HCT116 (cell line): ENCODE data around the gene BRPF3. TPM values are rescaled to one million over a fixed set of nuclear protein-coding genes. Genes with fewer than 3 reads are reported as not detected.
"Not testable (repeated sequence)": the region's sequence is repeated elsewhere in the genome, so short reads cannot be mapped to it uniquely, and the experiment has no call there.

Source experiments
- ATAC-seq: fragments of 200-7000 bp; cut with Tn5 transposase; 2 replicates; pipeline ENCODE4 v1.9.1; 2020; ENCODE audit warnings: mild to moderate bottlenecking, moderate library complexity
- BruUV-seq: library from RNA; stranded (reverse); fragments of 400-500 nt; replicated peaks from 2 replicates; lab custom pipeline; 2021; lab: Mats Ljungman, UMichigan
- CTCF ChIA-PET: fragments of 300-600 bp; sonication (Branson Sonifier 250); formaldehyde crosslinking; loops from one replicate; lab custom pipeline; 2021; ENCODE audit warnings: antibody characterized with exemption; lab: Charles Lee
- POLR2A ChIA-PET: fragments of 300-600, 350-600 bp; sonication (Branson Sonifier 250); formaldehyde crosslinking; loops from one replicate; lab custom pipeline; 2021; ENCODE audit warnings: antibody characterized with exemption; lab: Charles Lee
- RAD21 ChIA-PET, 2 experiments: fragments of 300-600 bp; sonication (Branson Sonifier 250); formaldehyde crosslinking; loops; one replicate each; lab custom pipeline; 2023; ENCODE audit warnings: low total read pairs in 2 of 2; ENCODE audit not compliant: uncharacterized antibody in 2 of 2, unreplicated experiment in 2 of 2, low non-redundant PET in 1 of 2; lab: Charles Lee
- DNase-seq: peaks from one replicate; pipeline ENCODE4 v3.0.0-alpha.2; 2010; ENCODE audit warnings: low read depth, low spot score
- H2AFZ ChIP-seq: fragments of 200-600 bp; shearing (Covaris generic), sonication (generic); 2 replicates; pipeline ENCODE4 v1.6.1; 2017; ENCODE audit warnings: low read depth, mixed run types, mixed read lengths, antibody characterized with exemption, low read length; ENCODE audit not compliant: poor library complexity, severe bottlenecking
- H3K27ac ChIP-seq: 2 replicates; pipeline ENCODE4 v1.5.1; 2012; ENCODE audit warnings: low read depth, low read length
- H3K27me3 ChIP-seq: fragments of 200-600 bp; sonication (generic); 2 replicates; pipeline ENCODE4 v1.6.1; 2016; ENCODE audit warnings: mixed run types, low read length, mixed read lengths; ENCODE audit not compliant: insufficient read depth
- H3K36me3 ChIP-seq, 2 experiments: fragments of 200-500 bp in 1 of 2; fragments of 200-600 bp in 1 of 2; sonication (Bioruptor generic) in 1 of 2; sonication (generic) in 1 of 2; 2 replicates each; pipeline versions ENCODE4 v1.5.1 to v1.6.1; 2014 to 2016; ENCODE audit warnings: low read length in 2 of 2, inconsistent platforms in 1 of 2, mixed read lengths in 1 of 2, mixed run types in 1 of 2; ENCODE audit not compliant: insufficient read depth in 2 of 2, control insufficient read depth in 1 of 2
- H3K4me1 ChIP-seq, 2 experiments: fragments of 200-600 bp in 1 of 2; sonication (generic) in 1 of 2; 2 replicates each; pipeline versions ENCODE4 v1.5.1 to v1.6.1; 2012 to 2017; ENCODE audit warnings: low read length in 2 of 2, inconsistent platforms in 1 of 2, mild to moderate bottlenecking in 1 of 2, mixed read lengths in 1 of 2, mixed run types in 1 of 2, moderate library complexity in 1 of 2; ENCODE audit not compliant: insufficient read depth in 2 of 2, control insufficient read depth in 1 of 2
- H3K4me2 ChIP-seq: fragments of 200-600 bp; sonication (generic); 2 replicates; pipeline ENCODE4 v1.6.1; 2017; ENCODE audit warnings: mixed run types, low read length, mixed read lengths
- H3K4me3 ChIP-seq, 2 experiments: fragments of 200-600 bp in 1 of 2; sonication (generic) in 1 of 2; replicated peaks in 1 of 2; 2 replicates each; pipeline ENCODE4 v1.5.1; 2011 to 2016; ENCODE audit warnings: low read length in 2 of 2, control low read depth in 1 of 2, low read depth in 1 of 2, mild to moderate bottlenecking in 1 of 2, mixed read lengths in 1 of 2, mixed run types in 1 of 2
- H3K79me2 ChIP-seq: fragments of 200-600 bp; sonication (generic); 2 replicates; pipeline ENCODE4 v1.6.1; 2017; ENCODE audit warnings: mild to moderate bottlenecking, mixed run types, low read length, moderate library complexity, mixed read lengths; ENCODE audit not compliant: insufficient read depth
- H3K9ac ChIP-seq: fragments of 200-600 bp; sonication (generic); 2 replicates; pipeline ENCODE4 v1.6.1; 2016; ENCODE audit warnings: low read length, mixed read lengths
- H3K9me2 ChIP-seq: fragments of 200-600 bp; sonication (generic), shearing (Covaris generic); 2 replicates; pipeline ENCODE4 v1.6.1; 2017; ENCODE audit warnings: mixed run types, mild to moderate bottlenecking, moderate library complexity; ENCODE audit not compliant: insufficient read depth
- H3K9me3 ChIP-seq, 2 experiments: fragments of 200-500 bp in 1 of 2; fragments of 200-600 bp in 1 of 2; sonication (Bioruptor generic) in 1 of 2; sonication (generic) in 1 of 2; 2 replicates each; pipeline ENCODE4 v1.6.1; 2014 to 2017; ENCODE audit warnings: low read length in 2 of 2, mixed read lengths in 2 of 2, inconsistent platforms in 1 of 2, low read depth in 1 of 2, mild to moderate bottlenecking in 1 of 2, mixed run types in 1 of 2, moderate library complexity in 1 of 2; ENCODE audit not compliant: control insufficient read depth in 1 of 2, insufficient read depth in 1 of 2
- H4K20me1 ChIP-seq: fragments of 200-600 bp; sonication (generic), shearing (Covaris generic); 2 replicates; pipeline ENCODE4 v1.6.1; 2017; ENCODE audit warnings: mixed run types, mild to moderate bottlenecking, moderate library complexity; ENCODE audit not compliant: insufficient read depth
- ELF1 ChIP-seq: IDR thresholded peaks from 2 replicates; pipeline ENCODE4 v1.6.1; 2012; ENCODE audit warnings: low read depth, borderline replicate concordance
- EZH2 ChIP-seq: fragments of 200-600 bp; sonication (generic); IDR thresholded peaks from 2 replicates; pipeline ENCODE4 v1.6.1; 2017; ENCODE audit warnings: antibody characterized with exemption, mixed run types
- FOSL1 ChIP-seq: IDR thresholded peaks from 2 replicates; pipeline ENCODE4 v1.6.1; 2012; ENCODE audit warnings: low read depth
- JUND ChIP-seq: IDR thresholded peaks from 2 replicates; pipeline ENCODE4 v1.6.1; 2012
- POLR2A ChIP-seq: IDR thresholded peaks from 2 replicates; pipeline ENCODE4 v1.7.0; 2011; ENCODE audit warnings: borderline replicate concordance; ENCODE audit not compliant: insufficient read depth, insufficient read length; ENCODE audit errors: extremely low read depth
- POLR2AphosphoS5 ChIP-seq: IDR thresholded peaks from 2 replicates; pipeline ENCODE4 v1.6.1; 2011; ENCODE audit warnings: mild to moderate bottlenecking, low read depth, low read length, moderate library complexity
- RAD21 ChIP-seq: IDR thresholded peaks from 2 replicates; pipeline ENCODE4 v1.6.1; 2012; ENCODE audit warnings: low read depth, mild to moderate bottlenecking
- SIN3A ChIP-seq: IDR thresholded peaks from 2 replicates; pipeline ENCODE4 v1.6.1; 2012; ENCODE audit warnings: low read depth
- SP1 ChIP-seq: IDR thresholded peaks from 2 replicates; pipeline ENCODE4 v1.6.1; 2012; ENCODE audit warnings: low read depth
- ZFX ChIP-seq: fragments of 450-650 bp; IDR thresholded peaks from 2 replicates; pipeline ENCODE4 v1.6.1; 2017
- intact Hi-C: fragments of 100-400 bp; cut with micrococcal nuclease; formaldehyde crosslinking; loops from 2 replicates; pipeline ENCODE4 v1.10.0; 2022
- total RNA-seq: library from RNA; stranded (reverse); gene quantifications from one replicate; pipeline ENCODE4 v1.2.1, GENCODE V29; 2021; ENCODE audit not compliant: unreplicated experiment

The BRPF3 gene
- total RNA-seq, 1 experiment from 2014 or later = 20.3 TPM

DNA sequence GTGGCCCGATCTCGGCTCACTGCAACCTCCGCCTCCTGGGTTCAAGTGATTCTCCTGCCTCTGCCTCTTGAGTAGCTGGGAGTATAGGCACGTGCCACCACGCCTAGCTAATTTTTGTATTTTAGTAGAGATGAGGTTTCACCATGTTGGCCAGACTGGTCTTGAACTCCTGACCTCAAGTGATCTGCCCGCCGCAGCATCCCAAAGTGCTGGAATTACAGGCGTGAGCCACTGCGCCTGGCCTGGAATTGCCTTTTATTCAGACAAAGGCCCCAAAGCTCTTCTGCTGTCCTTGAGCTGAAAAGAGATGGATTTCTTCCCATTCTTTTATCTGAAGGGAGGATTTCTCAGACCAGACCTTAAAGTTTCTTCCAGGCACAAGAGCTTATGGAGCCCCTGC is 22.0 kb downstream of the BRPF3 start:
- H3K27ac ChIP-seq, H3K27me3 ChIP-seq, BruUV-seq, H2AFZ ChIP-seq, H3K4me1 ChIP-seq, H3K79me2 ChIP-seq, H4K20me1 ChIP-seq, H3K9me2 ChIP-seq, POLR2A ChIA-PET, CTCF ChIA-PET, DNase-seq, H3K9me3 ChIP-seq, ATAC-seq, intact Hi-C loops, H3K9ac ChIP-seq, H3K4me3 ChIP-seq, H3K4me2 ChIP-seq, RAD21 ChIA-PET: not testable (repeated sequence)
- H3K36me3 ChIP-seq = peaks cover 20 to 30% of the 10 kb centered on the region in 2 experiments; a peak in 3 of 4 replicates

DNA sequence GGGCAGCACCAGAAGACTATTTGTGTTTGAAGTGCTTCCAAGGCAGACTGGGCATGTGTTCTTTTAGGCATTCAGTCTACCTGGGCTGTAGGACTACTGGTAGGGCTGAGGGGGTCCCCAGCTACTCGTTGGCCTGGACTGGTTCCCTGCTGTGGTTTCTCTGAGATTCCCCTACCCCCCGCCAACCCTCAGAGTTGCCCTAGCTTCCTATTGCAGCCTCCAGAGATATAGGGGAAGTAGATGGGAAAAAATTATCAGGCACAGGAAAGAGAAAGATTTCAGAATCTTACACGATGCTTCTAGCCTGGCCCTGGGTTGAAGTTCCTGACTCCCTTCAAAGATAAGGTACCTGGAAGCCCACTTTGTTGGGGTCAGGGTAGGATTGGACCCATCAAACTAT is 22.5 kb downstream of the BRPF3 start:
- POLR2A ChIA-PET = no interaction called here
- no peak overlapping the region for H3K27ac ChIP-seq
- intact Hi-C loops = no loop called here
- ATAC-seq = no peak
- TF ChIP-seq RAD21 (no peak), FOSL1 (no peak), JUND (no peak), POLR2AphosphoS5 (no peak), EZH2 (no peak), SP1 (no peak), ZFX (no peak), SIN3A (no peak), ELF1 (no peak), POLR2A (no peak)
- no peak overlapping the region for H3K4me3 ChIP-seq
- H4K20me1 ChIP-seq = no peaks in the 10 kb centered on the region
- H3K9me3 ChIP-seq = no peaks in the 10 kb centered on the region
- RAD21 ChIA-PET = no interaction called here
- no peak for DNase-seq
- no peaks in the 10 kb centered on the region for H3K27me3 ChIP-seq
- no peak overlapping the region for H2AFZ ChIP-seq
- H3K4me2 ChIP-seq = no peak overlapping the region
- H3K36me3 ChIP-seq = peaks cover 20 to 30% of the 10 kb centered on the region in 2 experiments; a peak in 3 of 4 replicates
- H3K79me2 ChIP-seq = no peaks in the 10 kb centered on the region
- H3K4me1 ChIP-seq = peaks cover 0 to 4% of the 10 kb centered on the region in 2 experiments; a peak in 1 of 4 replicates
- CTCF ChIA-PET = no interaction called here
- H3K9me2 ChIP-seq = no peaks in the 10 kb centered on the region
- BruUV-seq = no TSS peak
- no peak overlapping the region for H3K9ac ChIP-seq
